SU-DHL-6 (cell line): ENCODE data around the gene OGDH.

Experiments
- H2AFZ ChIP-seq: fragments of 200-600 bp; sonication (generic); 2 replicates; pipeline ENCODE4 v1.6.1; 2014; ENCODE audit warnings: low read depth, mild to moderate bottlenecking, moderate library complexity, mixed read lengths, antibody characterized with exemption, low read length; ENCODE audit not compliant: severe bottlenecking
- H3F3A ChIP-seq: fragments of 200-600 bp; shearing (Covaris generic); 2 replicates; pipeline ENCODE4 v1.6.0; 2016; ENCODE audit warnings: antibody characterized with exemption, mild to moderate bottlenecking; ENCODE audit not compliant: insufficient read depth
- H3K27ac ChIP-seq: fragments of 200-600 bp; sonication (generic); 2 replicates; pipeline ENCODE4 v1.5.1; 2016; ENCODE audit warnings: low read depth, mild to moderate bottlenecking, low read length, moderate library complexity, mixed read lengths
- H3K27me3 ChIP-seq: fragments of 200-600 bp; sonication (generic), shearing (Covaris generic); 2 replicates; pipeline ENCODE4 v1.6.0; 2014; ENCODE audit warnings: mild to moderate bottlenecking, low read length
- H3K36me3 ChIP-seq: fragments of 200-600 bp; sonication (generic); 2 replicates; pipeline ENCODE4 v1.6.1; 2014; ENCODE audit warnings: mild to moderate bottlenecking, low read length, mixed read lengths
- H3K4me2 ChIP-seq: fragments of 300-600, 200-600 bp; shearing (Covaris generic), sonication (generic); 2 replicates; pipeline ENCODE4 v1.6.0; 2014; ENCODE audit warnings: low read length, low read depth, mild to moderate bottlenecking; ENCODE audit not compliant: poor library complexity, severe bottlenecking
- H3K4me3 ChIP-seq: fragments of 200-600 bp; sonication (generic); 2 replicates; pipeline ENCODE4 v1.5.1; 2014; ENCODE audit warnings: antibody characterized with exemption, low read length, mild to moderate bottlenecking, mixed read lengths; ENCODE audit not compliant: insufficient read depth, poor library complexity, severe bottlenecking
- H3K79me2 ChIP-seq: fragments of 200-600 bp; sonication (generic); 2 replicates; pipeline ENCODE4 v1.6.1; 2014; ENCODE audit warnings: mild to moderate bottlenecking, low read length, moderate library complexity; ENCODE audit not compliant: insufficient read depth
- H3K9ac ChIP-seq: fragments of 200-600 bp; sonication (generic); 2 replicates; pipeline ENCODE4 v1.7.0; 2014; ENCODE audit warnings: mild to moderate bottlenecking, low read length
- H3K9me2 ChIP-seq: fragments of 200-600 bp; sonication (generic); replicated peaks from 2 replicates; pipeline ENCODE4 v1.6.1; 2014; ENCODE audit warnings: low read length; ENCODE audit not compliant: insufficient read depth
- H3K9me3 ChIP-seq: fragments of 200-600 bp; sonication (generic); 2 replicates; pipeline ENCODE4 v1.6.1; 2014; ENCODE audit warnings: low read length, mixed read lengths; ENCODE audit not compliant: insufficient read depth
- H4K20me1 ChIP-seq: fragments of 200-600 bp; sonication (generic); 2 replicates; pipeline ENCODE4 v1.6.1; 2014; ENCODE audit warnings: low read depth, mild to moderate bottlenecking, antibody characterized with exemption, low read length, moderate library complexity, mixed read lengths
- EZH2phosphoT487 ChIP-seq: fragments of 200-600 bp; sonication (generic), shearing (Covaris generic); conservative IDR thresholded peaks from 2 replicates; pipeline ENCODE4 v1.6.1; 2018; ENCODE audit warnings: mild to moderate bottlenecking, antibody characterized with exemption, low read length, moderate library complexity, mixed read lengths
- TF ChIP-seq, protein P1 (sequence below): fragments of 200-600 bp; sonication (generic); IDR thresholded peaks from one replicate; pipeline ENCODE4 v1.5.1; 2017; ENCODE audit warnings: antibody characterized with exemption, mild to moderate bottlenecking, low read length, moderate library complexity; ENCODE audit not compliant: insufficient read depth, poor library complexity, severe bottlenecking

OGDH gene

DNA sequence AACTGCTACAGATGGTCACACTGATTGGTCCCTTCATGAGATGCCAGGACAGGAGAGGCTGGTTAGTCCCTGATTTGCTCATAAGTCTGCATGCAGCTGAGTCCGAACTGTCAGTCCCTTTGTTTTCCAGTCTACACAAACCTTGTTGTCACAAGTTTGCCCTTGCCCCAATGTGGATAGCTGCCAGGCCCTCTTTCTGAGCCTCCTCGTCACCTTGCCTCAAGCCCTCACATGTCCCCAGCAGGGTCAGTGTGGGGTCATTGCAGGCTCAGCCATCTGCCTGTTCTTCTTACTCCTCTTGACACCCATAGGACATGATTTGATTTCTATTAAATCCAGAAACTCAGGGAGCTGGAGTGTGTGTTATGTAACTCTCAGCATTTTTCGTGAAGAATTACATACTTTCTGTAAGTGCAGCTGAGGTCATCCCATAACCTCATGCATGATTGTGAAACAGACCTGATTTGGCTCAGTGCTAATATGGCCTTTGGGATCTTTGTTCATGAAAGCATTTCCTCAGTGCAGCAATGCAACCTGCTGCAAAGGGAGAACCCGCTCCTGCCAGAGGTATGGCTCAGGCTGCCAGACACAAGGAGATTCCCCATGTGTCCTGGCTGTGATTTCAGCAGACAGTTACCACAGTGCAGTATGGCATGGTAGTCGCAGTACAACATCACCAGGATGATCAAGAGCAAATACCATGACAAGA lies 72.2 kb downstream of the OGDH start:
- Histone ChIP-seq H3K4me3 (no peak overlapping the region), H3F3A (no peaks in the 10 kb centered on the region), H2AFZ (no peak overlapping the region), H3K4me2 (no peak overlapping the region), H3K27ac (no peak overlapping the region), H4K20me1 (no peaks in the 10 kb centered on the region), H3K9me2 (no peaks in the 10 kb centered on the region), H3K79me2 (no peaks in the 10 kb centered on the region), H3K36me3 (no peaks in the 10 kb centered on the region), H3K9me3 (no peaks in the 10 kb centered on the region), H3K9ac (no peak overlapping the region), H3K27me3 (no peaks in the 10 kb centered on the region)
- TF ChIP-seq, protein P1, sequence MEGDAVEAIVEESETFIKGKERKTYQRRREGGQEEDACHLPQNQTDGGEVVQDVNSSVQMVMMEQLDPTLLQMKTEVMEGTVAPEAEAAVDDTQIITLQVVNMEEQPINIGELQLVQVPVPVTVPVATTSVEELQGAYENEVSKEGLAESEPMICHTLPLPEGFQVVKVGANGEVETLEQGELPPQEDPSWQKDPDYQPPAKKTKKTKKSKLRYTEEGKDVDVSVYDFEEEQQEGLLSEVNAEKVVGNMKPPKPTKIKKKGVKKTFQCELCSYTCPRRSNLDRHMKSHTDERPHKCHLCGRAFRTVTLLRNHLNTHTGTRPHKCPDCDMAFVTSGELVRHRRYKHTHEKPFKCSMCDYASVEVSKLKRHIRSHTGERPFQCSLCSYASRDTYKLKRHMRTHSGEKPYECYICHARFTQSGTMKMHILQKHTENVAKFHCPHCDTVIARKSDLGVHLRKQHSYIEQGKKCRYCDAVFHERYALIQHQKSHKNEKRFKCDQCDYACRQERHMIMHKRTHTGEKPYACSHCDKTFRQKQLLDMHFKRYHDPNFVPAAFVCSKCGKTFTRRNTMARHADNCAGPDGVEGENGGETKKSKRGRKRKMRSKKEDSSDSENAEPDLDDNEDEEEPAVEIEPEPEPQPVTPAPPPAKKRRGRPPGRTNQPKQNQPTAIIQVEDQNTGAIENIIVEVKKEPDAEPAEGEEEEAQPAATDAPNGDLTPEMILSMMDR: no peak
- no peak for TF ChIP-seq EZH2phosphoT487

GRCh38 chr7:44681645-44682044 lies 75.2 kb downstream of the OGDH start:
- Histone ChIP-seq H2AFZ (no peak overlapping the region), H3K27me3 (no peaks in the 10 kb centered on the region), H3K9me3 (no peaks in the 10 kb centered on the region), H3K27ac (no peak overlapping the region), H3K4me3 (no peak overlapping the region), H3K36me3 (no peaks in the 10 kb centered on the region), H3K9ac (no peak overlapping the region), H3K79me2 (no peaks in the 10 kb centered on the region), H3K9me2 (no peaks in the 10 kb centered on the region), H4K20me1 (no peaks in the 10 kb centered on the region), H3K4me2 (no peak overlapping the region), H3F3A (no peaks in the 10 kb centered on the region)
- TF ChIP-seq, protein P1: no peak
- TF ChIP-seq EZH2phosphoT487: no peak

- H3F3A ChIP-seq: no peaks in the 10 kb centered on the region
- no peak overlapping the region for H3K4me3 ChIP-seq
- H3K4me2 ChIP-seq: no peak overlapping the region
- no peak overlapping the region for H2AFZ ChIP-seq
- no peaks in the 10 kb centered on the region for H4K20me1 ChIP-seq
- no peaks in the 10 kb centered on the region for H3K9me3 ChIP-seq
- H3K79me2 ChIP-seq: no peaks in the 10 kb centered on the region
- TF ChIP-seq EZH2phosphoT487: no peak
- TF ChIP-seq, protein P1: no peak
- no peaks in the 10 kb centered on the region for H3K27me3 ChIP-seq
- H3K9ac ChIP-seq: no peak overlapping the region
- no peak overlapping the region for H3K27ac ChIP-seq
- H3K36me3 ChIP-seq: no peaks in the 10 kb centered on the region
- no peaks in the 10 kb centered on the region for H3K9me2 ChIP-seq
Observed at GRCh38 chr7:44685723-44686122, 79.3 kb downstream of the OGDH start.
